ENCODE measurements around the gene PLEKHS1. TPM values are rescaled to one million over a fixed set of nuclear protein-coding genes. Genes with fewer than 3 reads are reported as not detected.

The PLEKHS1 gene
- total RNA-seq, 1 donor from 2014 or later, result not detected

DNA sequence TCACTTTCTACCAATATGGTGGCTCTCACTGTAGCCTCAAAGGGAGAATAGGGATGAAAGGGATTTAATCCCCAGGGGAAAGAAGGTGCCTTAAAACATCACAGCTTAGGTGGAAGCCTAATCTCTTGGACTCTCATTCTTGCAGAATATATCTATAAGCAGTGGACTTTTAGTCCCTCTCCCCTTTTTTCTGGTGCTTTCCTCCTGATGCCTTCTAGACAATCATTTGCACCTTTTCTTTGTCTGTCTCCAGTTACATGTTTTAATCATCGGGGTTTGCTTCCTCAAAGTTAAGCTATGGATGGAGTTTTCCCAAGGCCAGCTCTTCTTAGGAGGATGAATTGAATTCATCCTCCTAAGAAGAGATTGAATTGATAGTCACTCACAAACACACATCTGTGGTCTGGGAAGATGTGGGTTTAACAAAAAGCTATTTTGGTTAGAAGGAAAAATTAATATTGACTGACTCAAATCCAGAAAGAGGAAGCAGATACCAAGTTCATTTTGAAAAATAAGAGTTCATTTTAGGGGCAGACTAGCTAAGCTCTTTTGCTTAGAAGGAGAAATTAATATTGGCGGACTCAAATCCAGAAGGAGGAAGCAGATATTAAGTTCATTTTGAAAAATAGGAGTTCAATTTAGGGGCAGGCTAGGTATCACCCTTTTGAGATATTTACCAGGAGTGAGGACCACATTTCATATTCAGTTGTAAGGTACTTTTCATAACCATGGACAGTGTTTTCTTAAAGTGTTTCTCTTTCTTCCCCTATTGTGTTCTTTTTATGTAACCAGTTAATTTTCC is 35.2 kb upstream of the PLEKHS1 start:
- no peak for DNase-seq (ENCODE audit: low spot score)
- Mint-ChIP-seq H3K36me3 (ENCODE audit: low read depth) (peaks cover 13% of the 10 kb centered on the region), H3K27me3 (ENCODE audit: low read depth) (no peaks in the 10 kb centered on the region), H3K27ac (ENCODE audit: unreplicated experiment) (no peak overlapping the region), H3K4me1 (ENCODE audit: low read depth) (peaks cover 4% of the 10 kb centered on the region), H3K4me3 (ENCODE audit: unreplicated experiment) (no peak overlapping the region), H3K9me3 (ENCODE audit: low read depth) (peaks cover 4% of the 10 kb centered on the region)
- TF ChIP-seq, protein P1, sequence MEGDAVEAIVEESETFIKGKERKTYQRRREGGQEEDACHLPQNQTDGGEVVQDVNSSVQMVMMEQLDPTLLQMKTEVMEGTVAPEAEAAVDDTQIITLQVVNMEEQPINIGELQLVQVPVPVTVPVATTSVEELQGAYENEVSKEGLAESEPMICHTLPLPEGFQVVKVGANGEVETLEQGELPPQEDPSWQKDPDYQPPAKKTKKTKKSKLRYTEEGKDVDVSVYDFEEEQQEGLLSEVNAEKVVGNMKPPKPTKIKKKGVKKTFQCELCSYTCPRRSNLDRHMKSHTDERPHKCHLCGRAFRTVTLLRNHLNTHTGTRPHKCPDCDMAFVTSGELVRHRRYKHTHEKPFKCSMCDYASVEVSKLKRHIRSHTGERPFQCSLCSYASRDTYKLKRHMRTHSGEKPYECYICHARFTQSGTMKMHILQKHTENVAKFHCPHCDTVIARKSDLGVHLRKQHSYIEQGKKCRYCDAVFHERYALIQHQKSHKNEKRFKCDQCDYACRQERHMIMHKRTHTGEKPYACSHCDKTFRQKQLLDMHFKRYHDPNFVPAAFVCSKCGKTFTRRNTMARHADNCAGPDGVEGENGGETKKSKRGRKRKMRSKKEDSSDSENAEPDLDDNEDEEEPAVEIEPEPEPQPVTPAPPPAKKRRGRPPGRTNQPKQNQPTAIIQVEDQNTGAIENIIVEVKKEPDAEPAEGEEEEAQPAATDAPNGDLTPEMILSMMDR (IDR thresholded peaks at IDR 0.05), result no peak

DNA sequence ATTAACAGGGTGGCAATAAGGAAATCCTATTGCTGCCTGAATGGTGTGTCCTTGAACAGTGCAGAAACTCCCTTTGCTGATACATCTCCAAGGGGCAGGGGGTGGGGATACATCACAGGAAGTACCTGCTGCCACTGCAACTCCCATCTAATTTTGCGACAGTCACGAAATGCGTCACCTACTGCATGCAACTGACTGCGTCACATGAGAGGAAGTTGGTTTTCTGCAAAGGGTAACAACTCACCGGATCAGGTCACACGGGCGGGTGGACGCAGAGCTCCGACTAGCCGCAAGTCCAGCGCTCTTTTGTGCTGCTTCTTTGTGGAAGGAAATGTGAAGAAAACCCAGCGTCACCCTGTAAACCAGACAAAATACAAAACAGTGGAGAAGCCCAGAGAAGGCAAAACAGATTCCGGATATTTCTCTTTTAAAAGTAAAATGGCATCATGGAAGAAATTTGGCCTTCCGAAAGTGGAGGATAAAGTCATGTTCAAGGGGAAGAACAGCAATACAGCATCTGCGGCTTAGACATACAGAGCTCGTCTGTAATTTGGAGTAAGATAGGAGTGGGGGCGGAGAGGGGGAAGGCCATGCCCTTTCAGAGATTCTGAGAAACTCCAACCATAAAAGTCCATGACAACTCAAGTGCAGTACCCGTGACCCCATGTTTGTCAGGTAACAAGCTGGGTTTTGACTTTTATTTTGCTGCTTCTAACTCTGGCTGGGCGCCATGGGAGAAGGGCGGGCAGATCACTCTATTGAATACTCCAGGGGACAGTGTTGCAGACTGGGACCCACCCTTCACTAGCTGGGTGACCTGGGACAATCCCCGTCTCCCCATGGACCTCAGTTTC is 32.3 kb upstream of the PLEKHS1 start:
- H3K9me3 Mint-ChIP-seq (ENCODE audit: low read depth), result peaks cover 4% of the 10 kb centered on the region
- H3K4me3 Mint-ChIP-seq (ENCODE audit: unreplicated experiment), result no peak overlapping the region
- no peak for DNase-seq (ENCODE audit: low spot score)
- peaks cover 25% of the 10 kb centered on the region for H3K36me3 Mint-ChIP-seq (ENCODE audit: low read depth)
- peaks cover 4% of the 10 kb centered on the region for H3K4me1 Mint-ChIP-seq (ENCODE audit: low read depth)
- no peaks in the 10 kb centered on the region for H3K27me3 Mint-ChIP-seq (ENCODE audit: low read depth)
- TF ChIP-seq, protein P1 (IDR thresholded peaks at IDR 0.05), result no peak
- no peak overlapping the region for H3K27ac Mint-ChIP-seq (ENCODE audit: unreplicated experiment)

DNA sequence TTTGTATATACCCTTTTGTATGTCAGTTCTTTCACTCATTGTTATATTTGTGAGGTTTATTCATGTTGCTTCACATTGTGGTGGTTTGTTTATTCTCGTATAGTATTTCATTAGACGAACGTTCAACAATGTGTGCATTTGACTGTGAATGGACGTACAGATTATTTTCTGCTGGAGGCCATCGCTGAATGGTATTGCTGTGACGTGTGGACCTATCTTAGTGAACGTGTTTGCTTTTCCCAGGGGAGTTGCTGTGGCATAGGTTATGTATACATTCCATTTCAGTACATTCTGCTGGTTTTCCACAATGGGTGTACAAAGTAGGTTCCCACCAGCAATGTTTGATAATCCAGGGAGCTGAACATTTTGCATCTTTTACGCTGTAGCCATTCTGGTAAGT is 31.1 kb upstream of the PLEKHS1 start:
- H3K4me1 Mint-ChIP-seq (ENCODE audit: low read depth), result peaks cover 4% of the 10 kb centered on the region
- no peak overlapping the region for H3K4me3 Mint-ChIP-seq (ENCODE audit: unreplicated experiment)
- H3K27ac Mint-ChIP-seq (ENCODE audit: unreplicated experiment), result no peak overlapping the region
- peaks cover 27% of the 10 kb centered on the region for H3K36me3 Mint-ChIP-seq (ENCODE audit: low read depth)
- no peaks in the 10 kb centered on the region for H3K27me3 Mint-ChIP-seq (ENCODE audit: low read depth)
- H3K9me3 Mint-ChIP-seq (ENCODE audit: low read depth), result peaks cover 4% of the 10 kb centered on the region
- no peak for DNase-seq (ENCODE audit: low spot score)
- TF ChIP-seq, protein P1 (IDR thresholded peaks at IDR 0.05), result no peak

DNA sequence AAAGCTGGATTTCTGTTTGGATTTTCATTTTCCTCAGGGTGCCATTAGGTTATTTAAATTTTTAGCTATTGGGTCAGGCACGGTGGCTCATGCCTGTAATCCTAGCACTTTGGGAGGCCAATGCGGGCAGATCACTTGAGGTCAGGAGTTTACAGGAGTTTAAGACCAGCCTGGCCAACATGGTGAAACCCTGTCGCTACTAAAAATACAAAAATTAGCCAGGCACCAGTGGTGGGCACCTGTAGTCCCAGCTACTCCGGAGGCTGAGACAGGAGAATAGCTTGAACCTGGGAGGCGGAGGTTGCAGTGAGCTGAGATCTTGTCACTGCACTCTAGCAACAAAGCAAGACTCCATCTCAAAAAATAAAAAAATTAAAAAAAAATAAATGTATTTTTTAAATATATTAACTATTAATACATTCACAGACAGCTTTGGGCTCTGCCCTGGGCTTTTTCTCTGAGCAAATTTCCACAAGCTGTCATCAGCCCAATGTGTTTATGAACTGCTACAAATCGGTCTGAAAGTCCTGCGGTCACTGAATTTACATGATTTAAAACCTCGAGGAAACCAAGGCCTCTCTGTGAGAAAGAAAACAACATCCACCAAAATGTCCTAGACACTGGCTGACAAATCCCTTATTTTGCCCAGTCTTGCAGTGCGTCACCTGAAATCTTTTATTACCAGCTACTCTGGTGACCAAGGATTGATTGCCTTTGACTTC is 19.2 kb upstream of the PLEKHS1 start:
- Mint-ChIP-seq H3K9me3 (ENCODE audit: low read depth) (peaks cover 3% of the 10 kb centered on the region), H3K4me3 (ENCODE audit: unreplicated experiment) (no peak overlapping the region), H3K36me3 (ENCODE audit: low read depth) (peaks cover 15% of the 10 kb centered on the region), H3K4me1 (ENCODE audit: low read depth) (peaks cover 26% of the 10 kb centered on the region), H3K27ac (ENCODE audit: unreplicated experiment) (no peak overlapping the region), H3K27me3 (ENCODE audit: low read depth) (no peaks in the 10 kb centered on the region)
- TF ChIP-seq, protein P1 (IDR thresholded peaks at IDR 0.05), result no peak
- no peak for DNase-seq (ENCODE audit: low spot score)

DNA sequence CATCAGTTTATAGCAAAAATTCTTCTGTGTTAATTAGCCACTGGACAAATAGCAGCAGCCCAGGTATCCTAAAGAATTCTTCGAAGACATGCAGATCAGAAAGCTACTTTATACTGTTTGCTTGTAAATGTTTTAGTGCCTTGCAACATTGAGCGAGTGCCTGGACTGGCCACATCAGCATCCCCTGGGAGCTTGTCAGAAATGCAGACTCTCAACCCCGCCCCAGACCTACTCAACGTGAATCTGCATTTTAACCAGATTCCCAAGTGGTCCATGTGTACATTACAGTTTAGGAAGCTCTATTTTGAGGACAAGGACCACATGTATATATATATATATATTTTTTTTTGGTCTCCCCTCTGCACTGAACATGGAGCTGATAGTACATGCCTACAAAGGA is 18.5 kb upstream of the PLEKHS1 start:
- Mint-ChIP-seq H3K36me3 (ENCODE audit: low read depth) (peaks cover 13% of the 10 kb centered on the region), H3K4me3 (ENCODE audit: unreplicated experiment) (no peak overlapping the region), H3K27ac (ENCODE audit: unreplicated experiment) (no peak overlapping the region), H3K4me1 (ENCODE audit: low read depth) (peaks cover 26% of the 10 kb centered on the region), H3K9me3 (ENCODE audit: low read depth) (peaks cover 3% of the 10 kb centered on the region), H3K27me3 (ENCODE audit: low read depth) (no peaks in the 10 kb centered on the region)
- no peak for DNase-seq (ENCODE audit: low spot score)
- TF ChIP-seq, protein P1 (IDR thresholded peaks at IDR 0.05), result no peak
